Iris pigment epithelial cell (primary cell): Measurements from ENCODE around the gene MTA1.

Source experiments
- DNase-seq: peaks from one replicate; pipeline ENCODE4 v3.0.0-alpha.2; 2011; ENCODE audit warnings: low read depth

The MTA1 gene

DNA sequence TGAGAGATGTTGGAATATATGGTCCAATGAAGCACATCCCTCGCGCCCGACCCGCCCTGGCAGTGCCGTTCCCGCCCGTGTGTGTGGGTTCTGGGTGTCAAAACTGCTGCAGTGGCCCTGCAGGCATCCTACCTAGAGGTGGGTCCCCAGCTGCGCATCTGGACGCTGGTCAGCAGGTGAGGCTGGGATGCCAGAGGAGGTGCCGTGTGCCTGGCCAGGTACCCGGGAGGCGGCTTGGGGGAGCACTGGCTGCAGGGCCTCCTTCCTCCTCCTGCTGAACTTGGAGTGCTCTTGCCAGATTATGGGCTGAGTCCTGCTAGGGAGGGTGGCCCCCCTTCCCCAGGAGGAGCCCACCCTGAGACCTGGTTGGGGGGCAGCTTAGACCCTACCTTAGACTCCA lies 5.2 kb downstream of the MTA1 start:
- DNase-seq: no peak

DNA sequence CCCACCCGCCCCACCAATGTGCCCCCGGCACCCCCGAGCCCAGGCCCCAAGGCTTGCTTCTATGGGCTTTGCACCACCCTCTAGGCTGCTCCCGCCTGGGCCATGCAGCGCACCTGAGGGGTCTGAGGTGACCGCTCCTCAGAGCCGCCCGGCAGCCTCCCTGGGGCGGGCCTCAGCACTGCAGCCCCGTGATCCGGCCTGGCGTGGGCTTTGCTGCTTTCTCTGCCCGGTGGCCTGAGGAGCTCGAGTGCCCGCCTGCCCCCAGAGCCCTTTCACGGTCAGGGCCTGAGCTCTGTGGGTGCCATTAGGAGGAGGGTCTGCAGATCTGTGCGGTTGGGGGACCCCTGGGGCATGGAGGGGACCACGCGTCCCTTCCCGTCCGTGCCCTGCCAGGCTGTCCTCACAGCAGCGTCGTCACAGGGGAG lies 6.2 kb downstream of the MTA1 start:
- DNase-seq: no peak

DNA sequence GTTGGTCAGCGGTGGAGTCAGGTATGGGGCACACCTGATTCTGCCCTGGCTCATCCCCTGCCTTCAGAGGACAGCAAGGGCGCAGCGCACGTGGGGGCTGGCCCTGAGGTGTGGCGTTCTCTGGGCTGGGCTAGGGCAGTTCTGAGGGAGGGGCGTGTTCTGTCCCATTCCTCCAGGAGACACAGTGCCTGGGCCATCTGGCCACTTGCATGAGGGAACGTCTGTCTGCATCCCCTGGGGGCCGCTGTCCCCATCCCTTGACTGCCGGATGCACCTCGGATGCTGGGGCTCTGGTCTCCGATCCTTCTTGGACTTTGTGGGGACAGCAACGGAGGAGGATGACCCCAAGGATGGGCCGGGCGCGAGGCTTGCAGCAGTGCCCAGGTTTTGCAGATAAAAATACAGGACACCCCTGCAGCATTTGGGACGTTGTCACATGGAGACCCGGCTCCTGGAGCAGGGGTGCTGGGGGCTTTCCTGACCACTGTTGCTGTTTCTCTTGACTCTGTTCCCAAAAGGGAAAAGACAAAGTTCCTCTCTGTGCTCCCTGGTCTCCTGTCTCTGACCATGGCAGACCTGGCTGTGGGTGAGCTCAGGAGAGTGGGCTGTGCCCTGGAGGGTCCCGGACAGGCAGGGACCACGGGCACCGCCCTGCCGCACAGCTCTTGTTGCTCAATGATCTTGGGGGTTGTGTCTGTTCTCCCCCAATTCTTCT lies 6.9 kb downstream of the MTA1 start:
- DNase-seq: no peak

DNA sequence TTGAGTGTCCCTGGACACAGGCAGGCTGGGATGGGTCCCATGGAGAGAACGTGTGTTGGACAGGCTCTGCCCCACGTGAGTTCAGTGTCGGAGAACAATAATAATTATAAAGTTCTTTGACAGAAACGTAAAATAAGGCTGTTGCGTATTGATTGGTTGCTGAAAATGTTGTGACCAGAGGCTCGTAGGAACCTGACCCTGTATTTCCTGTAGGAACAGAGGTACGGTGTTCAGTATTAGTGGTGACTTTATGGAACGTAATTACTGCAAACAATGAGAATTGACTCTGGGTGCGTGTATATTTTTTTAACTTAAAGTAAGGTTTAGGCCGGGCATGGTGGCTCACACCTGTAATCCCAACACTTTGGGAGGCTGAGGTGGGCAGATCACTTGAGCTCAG lies 7.8 kb downstream of the MTA1 start:
- no peak for DNase-seq

DNA sequence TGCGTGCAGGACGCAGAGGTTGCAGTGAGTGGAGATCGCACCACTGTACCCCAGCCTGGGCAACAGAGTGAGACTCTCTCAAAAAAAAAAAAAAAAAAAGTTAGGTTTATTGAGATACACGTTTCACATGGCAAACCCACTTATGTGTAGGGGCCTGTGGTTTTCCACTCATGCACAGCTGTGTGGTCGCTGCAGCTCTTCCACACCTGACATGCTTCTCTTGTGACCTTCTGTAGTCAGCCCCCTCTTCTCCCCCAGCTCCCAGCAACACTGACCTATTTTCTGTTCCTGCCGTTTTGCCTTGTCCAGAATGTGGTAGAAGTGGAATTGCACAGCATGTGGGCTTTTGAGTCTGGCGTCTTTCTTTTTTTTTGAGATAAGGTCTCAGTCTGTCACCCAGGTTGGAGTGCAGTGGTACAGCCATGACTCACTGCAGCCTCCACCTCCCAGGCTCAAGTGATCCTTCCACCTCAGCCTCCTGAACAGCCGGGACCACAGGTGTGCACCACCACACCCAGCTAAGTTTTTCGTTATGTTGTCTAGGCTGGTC lies 8.4 kb downstream of the MTA1 start:
- DNase-seq: no peak

DNA sequence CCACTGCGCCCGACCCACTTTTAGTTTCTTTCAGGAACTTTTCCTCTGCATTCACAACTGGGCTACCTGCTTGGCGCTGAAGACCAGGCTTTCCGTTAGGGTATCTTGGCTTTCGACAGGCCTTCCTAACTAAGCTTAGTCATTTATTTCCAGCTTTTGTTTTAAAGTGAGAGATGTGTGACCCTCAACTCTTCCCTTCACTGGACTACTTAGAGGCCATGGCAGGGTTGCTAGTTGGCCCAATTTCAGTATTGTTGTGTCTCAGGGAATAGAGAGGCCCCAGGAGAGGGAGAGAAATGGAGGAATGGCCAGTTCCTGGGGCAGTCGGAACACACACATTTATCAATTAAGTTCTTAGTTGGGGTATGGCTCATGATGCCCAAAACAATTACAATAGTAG lies 10.4 kb downstream of the MTA1 start:
- DNase-seq: no peak

DNA sequence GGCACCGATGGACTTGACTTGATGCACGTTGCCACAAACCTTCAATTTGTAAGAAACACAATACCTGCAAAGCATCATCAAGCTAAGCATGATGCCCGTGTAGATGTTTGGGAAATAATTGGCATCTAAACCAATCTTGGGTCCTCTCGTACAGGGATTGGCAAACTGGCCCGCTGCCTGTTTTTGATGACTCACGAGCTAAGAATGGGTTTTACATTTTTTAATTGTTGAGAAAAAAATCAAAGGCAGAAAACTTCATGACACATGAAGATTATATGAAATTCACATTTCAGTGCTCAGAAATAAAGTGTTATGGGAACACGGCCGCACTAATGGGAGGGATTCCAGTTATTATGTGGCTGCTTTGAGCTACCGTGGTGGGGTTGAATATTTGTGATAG lies 10.9 kb downstream of the MTA1 start:
- peak; percentile 77 for DNase-seq

DNA sequence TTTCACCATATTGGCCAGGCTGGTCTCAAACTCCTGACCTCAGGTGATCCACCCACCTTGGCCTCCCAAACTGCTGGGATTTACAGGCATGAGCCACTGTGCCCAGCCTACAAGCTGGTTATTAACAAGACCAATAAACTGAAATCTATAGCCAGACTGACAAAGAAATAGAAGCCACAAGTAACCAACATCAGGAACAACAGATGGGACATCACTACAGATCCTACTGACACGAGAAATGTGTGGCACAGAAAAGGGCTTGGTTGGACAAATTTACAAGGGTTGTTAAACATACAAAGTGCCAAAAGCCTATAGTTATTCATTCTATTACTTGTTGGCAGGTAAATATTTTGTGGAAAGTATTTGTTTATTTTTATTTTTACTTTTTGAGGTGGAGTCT lies 11.6 kb downstream of the MTA1 start:
- no peak for DNase-seq

DNA sequence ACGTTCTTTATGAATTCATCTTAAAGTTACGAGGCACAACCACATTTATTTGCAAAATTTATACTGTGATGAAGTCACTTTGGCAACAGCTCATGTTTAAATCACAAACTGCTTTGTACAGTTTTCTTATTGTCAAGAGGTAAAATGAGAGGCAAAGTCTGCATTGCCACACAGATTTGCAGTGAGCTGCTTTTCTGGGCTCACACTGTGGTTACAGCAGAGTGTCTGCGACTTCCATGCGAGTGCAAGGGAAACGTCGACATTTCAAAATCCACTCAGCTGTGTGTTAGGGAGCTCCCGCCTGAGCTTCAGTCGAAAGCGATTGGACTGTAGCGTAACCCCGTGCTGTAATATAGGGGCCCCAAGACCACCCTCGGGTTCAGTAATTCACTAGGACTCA lies 13.0 kb downstream of the MTA1 start:
- no peak for DNase-seq

DNA sequence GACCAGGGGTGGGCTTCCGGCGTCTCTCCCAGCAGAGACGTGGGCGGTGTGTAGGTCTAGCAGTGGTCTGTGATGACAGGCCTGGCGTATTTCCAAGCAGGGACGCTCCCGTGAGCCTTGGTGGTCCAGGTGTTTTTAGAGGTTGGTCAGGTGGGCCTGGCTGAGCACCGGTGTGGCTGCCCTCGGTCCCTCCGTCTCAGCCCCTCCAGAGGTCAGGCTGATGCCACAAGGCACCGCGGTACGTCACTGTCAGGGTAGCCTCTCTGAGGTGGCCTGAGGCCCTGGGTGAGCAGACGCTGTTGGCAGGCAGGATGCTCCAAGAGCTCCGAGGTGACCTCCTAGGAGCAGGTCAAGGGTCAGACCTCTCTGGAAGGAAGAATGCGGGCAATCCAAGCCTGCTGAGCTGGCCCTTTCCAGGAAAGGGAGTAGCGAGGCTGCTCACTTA lies 13.6 kb downstream of the MTA1 start:
- no peak for DNase-seq

DNA sequence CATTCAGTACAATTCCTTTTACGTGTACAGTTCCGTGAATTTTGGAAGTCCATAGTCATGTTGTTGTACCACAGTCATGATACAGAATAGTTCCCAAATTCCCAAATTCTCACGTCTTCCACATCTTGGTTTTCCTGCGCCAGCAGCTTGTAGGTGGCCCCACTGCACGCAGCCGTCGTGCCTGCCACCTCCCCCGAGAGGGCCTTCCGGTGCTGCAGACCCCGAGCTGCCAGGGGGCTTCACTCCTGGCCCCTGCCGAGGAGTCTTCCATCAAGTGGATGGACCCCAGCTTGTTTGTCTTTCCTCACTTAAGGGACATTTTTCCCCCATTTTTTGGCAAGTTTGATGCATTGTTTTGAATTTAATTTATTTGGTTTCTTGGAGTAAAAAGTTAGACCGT lies 16.8 kb downstream of the MTA1 start:
- DNase-seq: no peak

DNA sequence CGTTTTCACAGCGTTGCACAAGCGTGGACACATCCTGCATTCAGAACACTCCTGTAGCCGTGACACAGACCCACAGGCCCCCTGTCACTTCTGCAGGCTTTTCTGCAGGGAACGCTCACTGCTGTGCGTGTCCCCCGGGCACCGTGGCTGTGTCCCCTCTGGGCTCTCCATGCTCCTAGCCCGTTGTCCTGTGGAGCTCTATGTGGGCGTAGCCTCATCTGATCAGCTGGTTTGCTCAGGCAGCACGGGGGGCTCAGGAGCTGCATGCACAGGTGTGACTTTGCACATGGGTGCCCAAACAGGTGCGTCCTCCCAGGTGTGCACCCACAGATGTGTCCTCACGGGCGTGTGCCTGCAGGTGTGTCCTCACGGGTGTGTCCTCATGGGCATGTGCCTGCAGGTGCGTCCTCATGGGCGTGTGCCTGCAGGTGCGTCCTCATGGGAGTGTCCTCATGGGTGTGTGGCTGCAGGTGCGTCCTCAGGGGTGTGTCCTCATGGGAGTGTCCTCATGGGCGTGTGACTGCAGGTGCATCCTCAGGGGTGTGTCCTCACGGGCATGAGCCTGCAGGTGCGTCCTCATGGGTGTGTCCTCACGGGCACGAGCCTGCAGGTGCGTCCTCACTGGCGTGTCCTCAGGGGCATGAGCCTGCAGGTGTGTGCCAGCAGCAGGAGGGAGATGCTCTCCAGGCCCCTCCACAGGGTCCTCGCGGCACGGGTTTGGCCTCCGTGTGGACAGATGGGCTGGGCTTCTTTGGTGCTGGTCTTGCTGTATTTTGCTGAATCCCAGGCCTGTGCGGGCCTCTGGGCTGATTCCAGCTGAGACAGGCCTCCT lies 17.5 kb downstream of the MTA1 start:
- no peak for DNase-seq

DNA sequence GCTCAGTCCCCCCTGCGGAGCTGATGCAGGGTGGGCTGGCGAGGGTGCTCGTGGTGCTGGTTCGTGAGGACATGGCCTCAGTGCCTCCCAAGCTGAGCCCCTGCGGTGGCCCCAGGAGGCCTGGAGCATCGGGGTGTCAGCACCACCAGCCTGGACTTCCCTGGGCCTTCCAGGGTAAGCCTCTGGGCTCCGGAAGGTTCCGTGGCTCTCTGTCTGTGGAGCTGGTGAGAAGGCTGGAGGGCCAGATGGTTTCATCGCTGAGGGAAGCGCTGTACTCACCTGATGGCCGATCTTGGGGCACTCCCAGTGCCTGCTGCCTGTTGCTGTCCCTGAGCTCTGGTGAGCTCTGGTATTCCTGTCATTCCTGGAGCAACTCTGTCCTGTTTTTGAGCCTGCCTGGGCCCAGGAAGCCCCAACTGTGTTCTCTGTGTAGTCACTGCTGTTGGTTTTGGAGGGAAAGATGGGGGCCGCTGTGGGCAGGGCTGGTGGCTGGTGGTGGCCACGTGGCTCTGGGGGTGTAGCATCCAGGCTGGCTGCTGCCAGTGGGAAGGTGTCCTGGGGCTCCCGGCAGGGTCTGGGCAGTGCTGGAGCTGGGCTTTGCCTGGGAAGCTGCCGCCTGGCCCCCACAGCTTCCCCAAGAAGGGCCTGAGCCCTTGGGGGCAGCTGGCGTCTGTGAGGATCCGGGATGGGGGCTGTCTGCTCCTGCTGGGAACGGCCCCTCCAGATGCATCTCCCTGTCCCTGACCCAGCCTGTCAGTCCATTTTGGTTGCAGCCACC lies 18.3 kb downstream of the MTA1 start:
- no peak for DNase-seq

DNA sequence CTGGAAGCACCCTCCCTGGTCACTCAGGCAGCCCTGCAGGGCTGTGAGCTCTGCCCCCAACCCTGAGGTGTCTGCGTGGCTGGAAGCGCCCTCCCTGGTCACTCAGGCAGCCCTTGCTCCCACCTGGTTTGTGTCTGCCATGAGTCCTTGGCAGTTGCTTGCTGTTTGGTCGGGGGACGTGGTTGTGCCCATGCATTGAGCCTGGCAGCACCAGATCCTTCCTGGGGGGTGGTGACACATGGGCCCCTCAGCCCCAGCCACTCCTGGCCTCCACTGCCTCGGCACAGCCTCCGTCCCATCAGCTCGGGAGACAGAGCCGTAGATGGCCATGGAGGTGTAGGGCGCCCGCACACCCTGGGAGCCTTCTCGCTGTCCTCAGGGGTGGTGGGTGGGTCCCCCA lies 19.6 kb downstream of the MTA1 start:
- DNase-seq: no peak

DNA sequence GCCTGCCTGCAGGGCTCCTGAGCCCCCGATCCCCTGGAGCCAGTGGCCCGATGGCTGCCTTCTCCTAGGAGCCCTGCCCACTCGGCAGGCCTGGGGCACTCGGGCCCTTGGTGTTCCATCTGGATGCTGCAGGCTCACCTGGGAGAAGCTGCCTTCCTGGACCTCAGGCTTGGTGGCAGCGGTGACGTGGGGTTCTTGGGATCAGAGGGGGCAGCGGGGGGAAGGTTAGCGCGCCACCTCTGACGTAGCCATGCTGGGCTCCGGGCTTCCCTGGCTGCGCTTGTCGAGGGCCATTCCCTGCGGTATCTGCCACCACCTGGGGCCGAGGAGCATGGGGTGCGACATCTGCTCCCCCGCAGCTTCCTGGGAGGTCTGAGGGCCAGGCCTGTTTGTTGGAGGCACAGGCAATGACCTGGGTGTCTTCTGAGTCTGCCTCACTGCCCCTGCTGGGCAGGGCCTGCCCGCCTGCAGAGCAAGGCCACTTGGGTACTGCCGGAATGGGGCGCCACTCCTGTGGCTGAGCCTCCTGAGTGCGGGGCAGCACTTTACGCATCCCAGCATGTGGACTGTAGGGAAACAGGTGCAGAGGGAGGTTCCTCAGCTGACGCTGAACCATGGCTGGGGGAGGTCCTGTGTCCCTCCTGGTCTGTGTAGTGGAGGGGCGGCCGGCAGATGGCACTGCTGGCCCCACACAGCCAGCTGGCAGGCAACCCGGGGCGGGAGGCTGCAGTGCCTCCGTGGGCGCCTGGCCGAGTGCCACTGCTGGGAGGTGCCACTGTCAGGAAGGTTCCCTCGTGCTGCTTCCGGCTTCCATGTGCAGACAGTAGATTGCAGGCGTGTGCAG lies 20.3 kb downstream of the MTA1 start:
- DNase-seq: no peak

DNA sequence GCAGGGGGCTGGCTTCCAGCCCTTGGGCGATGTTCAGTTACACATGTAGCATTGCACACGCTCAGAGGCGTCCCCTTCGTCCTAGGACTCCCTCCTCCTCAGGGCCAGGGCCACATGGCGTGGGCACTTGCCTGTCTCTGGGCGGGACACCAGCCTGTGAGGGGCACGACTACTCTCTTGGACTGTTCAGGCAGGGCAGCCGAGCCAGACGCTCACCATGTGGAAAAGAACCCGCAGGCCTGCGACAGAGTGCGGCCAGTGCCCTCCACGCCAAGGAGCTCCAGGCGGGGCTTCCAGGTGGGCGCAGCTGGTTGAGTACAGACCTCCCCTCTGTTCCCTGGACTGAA lies 20.9 kb downstream of the MTA1 start:
- DNase-seq: no peak

DNA sequence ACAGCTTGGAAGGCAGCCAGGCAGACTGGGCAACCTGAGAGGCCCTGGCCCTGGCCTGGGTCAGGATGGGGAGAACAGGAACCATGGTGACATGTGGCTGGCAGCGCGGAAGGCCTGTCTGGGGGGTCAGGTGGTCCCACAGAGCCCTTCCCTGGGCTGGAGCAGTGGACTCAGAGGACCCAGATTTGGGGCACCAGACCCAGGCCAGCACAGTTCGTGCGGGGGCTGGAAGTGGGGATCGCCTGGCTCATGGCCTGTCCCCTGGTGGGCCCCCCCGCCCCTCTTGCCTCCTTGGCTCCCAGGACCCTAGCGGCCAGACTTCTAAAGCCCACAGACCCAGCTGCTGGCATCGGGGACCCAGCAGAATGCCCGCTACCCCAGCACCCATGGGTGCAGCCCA lies 21.4 kb downstream of the MTA1 start:
- no peak for DNase-seq

DNA sequence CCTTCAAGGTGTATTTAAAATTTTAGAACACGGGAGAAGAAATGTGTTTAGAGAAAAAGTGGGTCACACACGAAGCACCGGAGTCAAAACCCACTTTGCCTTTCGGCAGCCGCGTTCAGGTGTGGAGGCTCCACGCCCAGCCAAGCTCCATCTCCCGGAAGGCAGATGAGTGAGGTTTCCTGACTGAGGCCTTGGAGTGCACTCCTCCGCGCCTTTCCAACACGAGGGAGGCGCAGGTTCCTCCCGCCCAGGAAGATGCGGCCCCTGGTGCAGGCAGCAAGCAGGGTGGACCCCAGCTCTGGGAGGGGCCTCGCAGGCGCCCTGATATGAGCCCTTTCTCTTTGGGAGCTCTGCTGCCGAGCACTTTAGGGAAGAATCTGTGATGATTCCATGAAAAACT lies 22.5 kb downstream of the MTA1 start:
- DNase-seq: no peak

DNA sequence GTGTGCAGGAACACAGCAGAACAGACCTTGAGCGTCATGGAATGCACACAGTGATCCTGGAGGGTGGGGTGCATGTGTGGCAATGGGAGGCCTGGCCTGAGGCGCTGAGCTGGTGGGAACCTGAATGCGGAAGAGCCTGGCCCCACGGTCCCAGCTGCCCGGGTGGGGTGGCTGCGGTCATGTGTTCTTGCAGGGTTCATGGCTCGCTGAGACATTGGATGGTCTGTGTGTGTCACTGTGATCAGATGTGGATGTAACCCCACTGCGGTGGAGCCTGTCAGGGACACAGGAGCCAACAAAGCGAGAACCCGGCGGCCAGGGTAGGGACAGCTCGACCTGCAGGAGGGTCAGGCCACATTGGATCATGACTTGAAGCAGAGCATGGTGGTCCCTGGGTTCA lies 23.2 kb downstream of the MTA1 start:
- DNase-seq: no peak

DNA sequence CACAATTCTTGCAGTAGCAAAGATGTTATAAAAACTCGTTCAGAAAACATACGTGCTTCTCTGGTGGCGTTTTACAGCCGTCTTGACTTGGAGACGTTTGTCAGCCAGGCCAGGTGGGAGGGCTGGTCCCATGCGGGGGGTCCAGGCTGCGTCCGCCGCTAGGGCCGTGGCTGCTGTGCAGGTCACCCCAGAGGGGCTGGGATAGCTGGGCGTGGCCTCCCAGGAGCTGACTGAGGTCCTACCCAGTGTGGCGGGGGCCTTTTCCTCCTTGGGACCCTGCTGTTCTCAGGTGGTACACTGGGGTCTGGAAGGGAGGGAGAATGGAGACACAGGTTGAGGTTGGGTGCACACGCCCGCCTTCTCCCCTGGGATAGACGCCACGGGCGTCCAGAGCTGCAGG lies 25.2 kb downstream of the MTA1 start:
- DNase-seq: no peak

DNA sequence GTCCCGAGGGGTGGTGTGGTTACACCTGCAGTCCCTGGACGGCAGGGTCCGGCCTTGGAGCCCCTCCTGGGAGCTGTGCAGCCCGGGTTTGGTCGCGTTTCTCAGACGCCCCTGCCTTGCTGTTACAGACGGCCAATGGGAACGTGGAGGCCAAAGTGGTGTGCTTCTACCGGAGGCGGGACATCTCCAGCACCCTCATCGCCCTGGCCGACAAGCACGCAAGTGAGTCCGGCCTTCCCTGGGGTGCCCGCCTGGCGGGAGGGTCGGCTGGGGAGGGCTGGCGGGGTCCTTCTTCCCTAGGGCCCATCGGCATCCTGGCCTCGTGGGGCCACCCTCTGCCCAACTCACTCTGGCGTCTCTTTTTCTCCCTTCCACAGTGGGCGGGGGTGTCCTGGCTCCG lies 25.7 kb downstream of the MTA1 start:
- no peak for DNase-seq
